ENCODE data around the gene VPS13A.
A peak's percentile ranks its signal among the peaks of the same experiment; 100 is the strongest.

VPS13A gene

GRCh38 chr9:77457916-77458592, 280.7 kb downstream of the VPS13A start:
- peak; percentile 62 for DNase-seq (ENCODE audit: low spot score)

- no peak for DNase-seq (ENCODE audit: low spot score)
Observed at GRCh38 chr9:77460938-77461337, 283.6 kb downstream of the VPS13A start.

- no peak for DNase-seq (ENCODE audit: low spot score)
Observed at GRCh38 chr9:77462066-77462465, 284.7 kb downstream of the VPS13A start.

GRCh38 chr9:77463151-77463550, 285.8 kb downstream of the VPS13A start:
- DNase-seq (ENCODE audit: low spot score), result no peak

GRCh38 chr9:77464661-77465060, 287.3 kb downstream of the VPS13A start:
- no peak for DNase-seq (ENCODE audit: low spot score)

GRCh38 chr9:77469515-77470231, 292.3 kb downstream of the VPS13A start:
- no peak for DNase-seq (ENCODE audit: low spot score)

Data from hematopoietic multipotent progenitor cell treated with erythropoietin and hydrocortisone succinate and interleukin-3 and kit ligand, for 15 days (in vitro differentiated cells).